HepG2 (cell line): Measurements from ENCODE around the gene SP7.

Experiments used
- POLR2A ChIP-seq, 2 experiments: IDR thresholded peaks; 2 replicates each; pipeline ENCODE4 v1.6.1; 2011; ENCODE audit warnings: low read depth in 2 of 2, low read length in 2 of 2, mild to moderate bottlenecking in 1 of 2, moderate library complexity in 1 of 2; ENCODE audit not compliant: insufficient read depth in 1 of 2
- SNAPC5 ChIP-seq: sonication (generic); formaldehyde crosslinking; IDR thresholded peaks from 2 replicates; pipeline ENCODE4 v1.8.1; 2023; ENCODE audit warnings: mild to moderate bottlenecking, missing genetic modification reagents, borderline replicate concordance
- STAT5B ChIP-seq: sonication (generic); formaldehyde crosslinking; IDR thresholded peaks from 2 replicates; pipeline ENCODE4 v1.4.0; 2020; ENCODE audit warnings: missing genetic modification reagents
- WIZ ChIP-seq: sonication (generic); formaldehyde crosslinking; IDR thresholded peaks from 2 replicates; pipeline ENCODE4 v1.5.1; 2020; ENCODE audit warnings: mild to moderate bottlenecking, missing genetic modification reagents
- ZNF660 ChIP-seq: sonication (generic); formaldehyde crosslinking; IDR thresholded peaks from 2 replicates; pipeline ENCODE4 v1.5.1; 2020; ENCODE audit warnings: mild to moderate bottlenecking, low read depth, missing genetic modification reagents, borderline replicate concordance
- ZNF747 ChIP-seq: sonication (generic); formaldehyde crosslinking; IDR thresholded peaks from 2 replicates; pipeline ENCODE4 v1.8.1; 2023; ENCODE audit warnings: missing genetic modification reagents, mild to moderate bottlenecking, borderline replicate concordance
- ZZZ3 ChIP-seq: sonication (generic); formaldehyde crosslinking; IDR thresholded peaks from 2 replicates; pipeline ENCODE4 v1.4.0; 2020; ENCODE audit warnings: missing genetic modification reagents, mild to moderate bottlenecking, borderline replicate concordance
- TF ChIP-seq, protein P1 (sequence below): sonication (generic); formaldehyde crosslinking; IDR thresholded peaks from 2 replicates; pipeline ENCODE4 v1.4.0; 2020; ENCODE audit warnings: missing genetic modification reagents

- TF ChIP-seq SNAPC5 (CRISPR knock-in tag) (no peak), POLR2A (IDR thresholded peaks at IDR 0.05; ENCODE audit: insufficient read depth in 1 of 2, low read depth in 2 of 2, low read length in 2 of 2) (no peak), ZNF747 (CRISPR knock-in tag) (no peak), ZZZ3 (no peak), ZNF660 (CRISPR knock-in tag) (no peak), WIZ (CRISPR knock-in tag) (no peak), STAT5B (CRISPR knock-in tag) (no peak)
- TF ChIP-seq, protein P1, sequence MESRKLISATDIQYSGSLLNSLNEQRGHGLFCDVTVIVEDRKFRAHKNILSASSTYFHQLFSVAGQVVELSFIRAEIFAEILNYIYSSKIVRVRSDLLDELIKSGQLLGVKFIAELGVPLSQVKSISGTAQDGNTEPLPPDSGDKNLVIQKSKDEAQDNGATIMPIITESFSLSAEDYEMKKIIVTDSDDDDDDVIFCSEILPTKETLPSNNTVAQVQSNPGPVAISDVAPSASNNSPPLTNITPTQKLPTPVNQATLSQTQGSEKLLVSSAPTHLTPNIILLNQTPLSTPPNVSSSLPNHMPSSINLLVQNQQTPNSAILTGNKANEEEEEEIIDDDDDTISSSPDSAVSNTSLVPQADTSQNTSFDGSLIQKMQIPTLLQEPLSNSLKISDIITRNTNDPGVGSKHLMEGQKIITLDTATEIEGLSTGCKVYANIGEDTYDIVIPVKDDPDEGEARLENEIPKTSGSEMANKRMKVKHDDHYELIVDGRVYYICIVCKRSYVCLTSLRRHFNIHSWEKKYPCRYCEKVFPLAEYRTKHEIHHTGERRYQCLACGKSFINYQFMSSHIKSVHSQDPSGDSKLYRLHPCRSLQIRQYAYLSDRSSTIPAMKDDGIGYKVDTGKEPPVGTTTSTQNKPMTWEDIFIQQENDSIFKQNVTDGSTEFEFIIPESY (CRISPR knock-in tag): no peak
These were observed 22.2 kb downstream of the SP7 start for GRCh38 chr12:53313996-53314395.
